H9 (cell line): ENCODE data around the gene HPSE. TPM values are rescaled to one million over a fixed set of nuclear protein-coding genes. Genes with fewer than 3 reads are reported as not detected.

Source experiments
- DNase-seq: peaks from one replicate; pipeline ENCODE4 v3.0.0-alpha.2; 2017
- H2AFZ ChIP-seq: one replicate; pipeline ENCODE4 v1.6.1; 2013; ENCODE audit warnings: mild to moderate bottlenecking, low read length, control low read depth, moderate library complexity
- H2AK5ac ChIP-seq: 2 replicates; pipeline ENCODE4 v1.6.1; 2013; ENCODE audit warnings: low read length, control low read depth, mixed read lengths; ENCODE audit not compliant: insufficient read length
- H2BK120ac ChIP-seq: one replicate; pipeline ENCODE4 v1.6.1; 2013; ENCODE audit warnings: low read depth, mild to moderate bottlenecking, low read length, control low read depth, inconsistent platforms; ENCODE audit not compliant: poor library complexity, severe bottlenecking
- H2BK12ac ChIP-seq: 2 replicates; pipeline ENCODE4 v1.6.1; 2013; ENCODE audit warnings: low read length, control low read depth, mixed read lengths, low read depth; ENCODE audit not compliant: insufficient read length
- H2BK15ac ChIP-seq: 2 replicates; pipeline ENCODE4 v1.6.1; 2013; ENCODE audit warnings: low read depth, low read length, control low read depth
- H2BK20ac ChIP-seq: one replicate; pipeline ENCODE4 v1.6.1; 2013; ENCODE audit warnings: low read depth, mild to moderate bottlenecking, low read length, control low read depth, inconsistent platforms; ENCODE audit not compliant: poor library complexity, severe bottlenecking
- H2BK5ac ChIP-seq: 2 replicates; pipeline ENCODE4 v1.6.1; 2013; ENCODE audit warnings: low read length, control low read depth, mixed read lengths; ENCODE audit not compliant: insufficient read length
- H3K14ac ChIP-seq: 2 replicates; pipeline ENCODE4 v1.6.1; 2013; ENCODE audit warnings: low read length, control low read depth; ENCODE audit not compliant: insufficient read depth
- H3K18ac ChIP-seq: 2 replicates; pipeline ENCODE4 v1.6.1; 2013; ENCODE audit warnings: low read depth, mild to moderate bottlenecking, mixed read lengths, low read length, control low read depth; ENCODE audit not compliant: insufficient read length
- H3K23ac ChIP-seq: 2 replicates; pipeline ENCODE4 v1.6.1; 2013; ENCODE audit warnings: low read length, control low read depth, mixed read lengths, low read depth; ENCODE audit not compliant: insufficient read length
- H3K23me2 ChIP-seq: 2 replicates; pipeline ENCODE4 v1.6.1; 2013; ENCODE audit warnings: low read depth, mild to moderate bottlenecking, mixed read lengths, low read length, control low read depth; ENCODE audit not compliant: insufficient read length, poor library complexity, severe bottlenecking
- H3K27ac ChIP-seq: 2 replicates; pipeline ENCODE4 v1.5.1; 2013; ENCODE audit warnings: low read length, control low read depth, mixed read lengths, low read depth; ENCODE audit not compliant: insufficient read length
- H3K27me3 ChIP-seq: 2 replicates; pipeline ENCODE4 v1.6.1; 2013; ENCODE audit warnings: low read length, control low read depth, inconsistent platforms; ENCODE audit not compliant: insufficient read depth
- H3K4ac ChIP-seq: 2 replicates; pipeline ENCODE4 v1.6.1; 2013; ENCODE audit warnings: low read depth, mild to moderate bottlenecking, control low read depth, inconsistent platforms, low read length, moderate library complexity
- H3K4me1 ChIP-seq: 2 replicates; pipeline ENCODE4 v1.6.1; 2013; ENCODE audit warnings: low read length, control low read depth, inconsistent platforms; ENCODE audit not compliant: insufficient read depth
- H3K4me2 ChIP-seq: 2 replicates; pipeline ENCODE4 v1.6.1; 2013; ENCODE audit warnings: low read length, control low read depth, mixed read lengths; ENCODE audit not compliant: insufficient read length, insufficient read depth
- H3K56ac ChIP-seq: 2 replicates; pipeline ENCODE4 v1.6.1; 2013; ENCODE audit warnings: low read depth, mild to moderate bottlenecking, mixed read lengths, low read length, control low read depth; ENCODE audit not compliant: insufficient read length
- H3K79me1 ChIP-seq: 2 replicates; pipeline ENCODE4 v1.6.1; 2013; ENCODE audit warnings: low read depth, mild to moderate bottlenecking, moderate library complexity, low read length, control low read depth, inconsistent platforms; ENCODE audit not compliant: insufficient read depth, poor library complexity, severe bottlenecking
- H3K79me2 ChIP-seq: 2 replicates; pipeline ENCODE4 v1.6.1; 2013; ENCODE audit warnings: low read length, control low read depth, inconsistent platforms; ENCODE audit not compliant: insufficient read depth
- H3K9ac ChIP-seq: 2 replicates; pipeline ENCODE4 v1.6.1; 2013; ENCODE audit warnings: low read length, control low read depth, mixed read lengths; ENCODE audit not compliant: insufficient read length; ENCODE audit errors: extremely low read depth
- H3K9me3 ChIP-seq: one replicate; pipeline ENCODE4 v1.6.1; 2013; ENCODE audit warnings: low read depth, low read length, inconsistent platforms; ENCODE audit not compliant: control insufficient read depth
- H3T11ph ChIP-seq: one replicate; pipeline ENCODE4 v1.6.1; 2013; ENCODE audit warnings: mild to moderate bottlenecking, low read length, control low read depth, inconsistent platforms
- H4K20me1 ChIP-seq: one replicate; pipeline ENCODE4 v1.6.1; 2013; ENCODE audit not compliant: control insufficient read depth, insufficient read length, insufficient read depth
- H4K5ac ChIP-seq: 2 replicates; pipeline ENCODE4 v1.6.1; 2013; ENCODE audit warnings: low read depth, mild to moderate bottlenecking, mixed read lengths, low read length, control low read depth; ENCODE audit not compliant: insufficient read length
- H4K8ac ChIP-seq: replicated peaks from 2 replicates; pipeline ENCODE4 v1.6.1; 2013; ENCODE audit warnings: low read length, control low read depth, mixed read lengths, low read depth; ENCODE audit not compliant: insufficient read length
- H4K91ac ChIP-seq: 2 replicates; pipeline ENCODE4 v1.6.1; 2013; ENCODE audit warnings: low read depth, mild to moderate bottlenecking, moderate library complexity, mixed read lengths, low read length, control low read depth; ENCODE audit not compliant: insufficient read length
- H3K27ac Mint-ChIP-seq, 3 experiments: 2 replicates in 2 of 3; 3 replicates in 1 of 3; pipeline ENCODE4 v1.8.0; 2020 to 2021; ENCODE audit warnings: mixed read lengths in 3 of 3, mild to moderate bottlenecking in 1 of 3, moderate library complexity in 1 of 3
- H3K27me3 Mint-ChIP-seq: 2 replicates; pipeline ENCODE4 v1.8.0; 2021; ENCODE audit warnings: low read depth, mild to moderate bottlenecking, moderate library complexity, mixed read lengths
- H3K36me3 Mint-ChIP-seq, 3 experiments: 2 replicates in 2 of 3; 3 replicates in 1 of 3; pipeline ENCODE4 v1.8.0; 2020 to 2021; ENCODE audit warnings: low read depth in 3 of 3, mixed read lengths in 3 of 3; ENCODE audit not compliant: insufficient read depth in 1 of 3
- H3K4me1 Mint-ChIP-seq, 2 experiments: 2 replicates each; pipeline ENCODE4 v1.8.0; 2020; ENCODE audit warnings: mixed read lengths in 2 of 2
- H3K4me3 Mint-ChIP-seq, 2 experiments: 2 replicates in 1 of 2; 3 replicates in 1 of 2; pipeline ENCODE4 v1.8.0; 2020 to 2021; ENCODE audit warnings: mild to moderate bottlenecking in 2 of 2, mixed read lengths in 2 of 2, moderate library complexity in 1 of 2
- H3K9me3 Mint-ChIP-seq, 2 experiments: 2 replicates in 1 of 2; 3 replicates in 1 of 2; pipeline ENCODE4 v1.8.0; 2020; ENCODE audit warnings: mild to moderate bottlenecking in 2 of 2, mixed read lengths in 2 of 2, moderate library complexity in 1 of 2
- WGBS: extraction: QIAGEN DNeasy Blood & Tissue Kit; methylation state at CpG from one replicate; pipeline ENCODE4 v1.1.7; 2013; ENCODE audit warnings: missing lambda C conversion rate, low lambda C conversion rate, mixed read lengths; ENCODE audit not compliant: insufficient read length; ENCODE audit errors: extremely low coverage; 5-methylcytosine and 5-hydroxymethylcytosine counted together
- total RNA-seq: library from RNA; stranded (reverse); gene quantifications from 2 replicates; pipeline ENCODE4 v1.2.1, GENCODE V29; 2021
- TF ChIP-seq, protein P1 (sequence below): fragments of 200-600 bp; sonication (generic); conservative IDR thresholded peaks from 3 replicates; pipeline ENCODE4 v1.8.0; 2021; ENCODE audit warnings: antibody characterized with exemption, mild to moderate bottlenecking

Gene HPSE
- total RNA-seq, 1 experiment from 2014 or later = 2.0 TPM

DNA sequence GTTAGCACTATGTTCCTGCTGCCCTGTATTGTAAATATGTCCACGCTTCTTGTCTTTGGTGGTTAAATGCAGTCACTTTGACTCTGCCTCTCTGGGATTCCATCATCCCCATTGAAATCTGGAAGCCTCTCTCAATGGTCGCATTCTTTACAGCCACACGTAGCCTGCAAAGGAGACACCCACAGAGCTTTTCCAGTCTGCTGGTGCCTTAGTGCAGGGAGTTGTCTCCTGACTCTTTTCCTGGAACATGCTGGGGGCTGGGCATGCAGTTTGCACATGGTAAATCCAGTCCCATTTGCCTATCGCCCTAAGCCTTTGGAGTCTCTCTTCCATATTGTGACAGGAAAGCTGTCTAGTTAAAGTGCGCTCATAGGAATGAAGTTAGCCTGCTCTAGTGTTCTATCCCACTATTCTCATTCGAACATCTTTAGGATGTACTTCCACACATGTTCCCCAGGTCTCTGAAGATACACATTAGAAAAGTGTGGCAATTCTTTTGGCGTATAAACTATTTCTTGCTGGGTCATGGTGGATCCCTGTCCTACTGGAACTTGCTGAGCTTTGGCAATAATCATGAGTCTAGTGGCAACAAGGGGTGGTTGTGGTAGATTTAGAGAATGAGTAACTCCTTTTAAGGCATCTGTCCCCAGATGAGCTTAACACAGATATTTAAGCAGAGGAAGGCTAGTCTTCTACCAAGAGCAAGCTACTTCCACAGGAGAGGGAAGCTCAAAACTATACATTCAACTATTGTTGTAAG, 83.8 kb downstream of the HPSE start:
- no peaks in the 10 kb centered on the region for H3K23me2 ChIP-seq
- H2BK5ac ChIP-seq = no peak overlapping the region
- no peaks in the 10 kb centered on the region for H3K79me1 ChIP-seq
- no peak overlapping the region; a peak in 1 of 7 replicates for H3K27ac Mint-ChIP-seq
- H2BK12ac ChIP-seq = no peak overlapping the region
- H3K23ac ChIP-seq = no peak overlapping the region
- H3K18ac ChIP-seq = no peak overlapping the region
- H3K27ac ChIP-seq = no peak overlapping the region
- DNase-seq = no peak
- no peak overlapping the region for H3K4me2 ChIP-seq
- no peak overlapping the region for H4K5ac ChIP-seq
- no peak overlapping the region for H3K4me3 Mint-ChIP-seq
- no peak overlapping the region for H3K9ac ChIP-seq
- H3K9me3 Mint-ChIP-seq = no peaks in the 10 kb centered on the region
- TF ChIP-seq, protein P1, sequence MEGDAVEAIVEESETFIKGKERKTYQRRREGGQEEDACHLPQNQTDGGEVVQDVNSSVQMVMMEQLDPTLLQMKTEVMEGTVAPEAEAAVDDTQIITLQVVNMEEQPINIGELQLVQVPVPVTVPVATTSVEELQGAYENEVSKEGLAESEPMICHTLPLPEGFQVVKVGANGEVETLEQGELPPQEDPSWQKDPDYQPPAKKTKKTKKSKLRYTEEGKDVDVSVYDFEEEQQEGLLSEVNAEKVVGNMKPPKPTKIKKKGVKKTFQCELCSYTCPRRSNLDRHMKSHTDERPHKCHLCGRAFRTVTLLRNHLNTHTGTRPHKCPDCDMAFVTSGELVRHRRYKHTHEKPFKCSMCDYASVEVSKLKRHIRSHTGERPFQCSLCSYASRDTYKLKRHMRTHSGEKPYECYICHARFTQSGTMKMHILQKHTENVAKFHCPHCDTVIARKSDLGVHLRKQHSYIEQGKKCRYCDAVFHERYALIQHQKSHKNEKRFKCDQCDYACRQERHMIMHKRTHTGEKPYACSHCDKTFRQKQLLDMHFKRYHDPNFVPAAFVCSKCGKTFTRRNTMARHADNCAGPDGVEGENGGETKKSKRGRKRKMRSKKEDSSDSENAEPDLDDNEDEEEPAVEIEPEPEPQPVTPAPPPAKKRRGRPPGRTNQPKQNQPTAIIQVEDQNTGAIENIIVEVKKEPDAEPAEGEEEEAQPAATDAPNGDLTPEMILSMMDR = no peak
- H2AFZ ChIP-seq = no peak overlapping the region
- H4K20me1 ChIP-seq = no peaks in the 10 kb centered on the region
- no peak overlapping the region for H2BK15ac ChIP-seq
- no peak overlapping the region for H2AK5ac ChIP-seq
- peaks cover 9 to 10% of the 10 kb centered on the region in 2 experiments for H3K4me1 Mint-ChIP-seq
- no peak overlapping the region for H2BK20ac ChIP-seq
- no peak overlapping the region for H3K14ac ChIP-seq
- no peaks in the 10 kb centered on the region for H3K79me2 ChIP-seq
- H3K56ac ChIP-seq = no peak overlapping the region
- no peaks in the 10 kb centered on the region for H3K9me3 ChIP-seq
- H2BK120ac ChIP-seq = no peak overlapping the region
- H3K4ac ChIP-seq = no peak overlapping the region
- no CpG with 5 or more reads among the region's 7 CpGs for WGBS
- no peaks in the 10 kb centered on the region for H3K27me3 Mint-ChIP-seq
- H3K27me3 ChIP-seq = no peaks in the 10 kb centered on the region
- H3K4me1 ChIP-seq = no peaks in the 10 kb centered on the region; the same call in 1 of the 2 replicates
- H4K91ac ChIP-seq = no peak overlapping the region
- H3K36me3 Mint-ChIP-seq = no peaks in the 10 kb centered on the region
- H3T11ph ChIP-seq = no peak overlapping the region
- no peak overlapping the region for H4K8ac ChIP-seq
